AG09319 (cell line): ENCODE measurements around the gene JAML.

Experiments
- DNase-seq: peaks from one replicate; pipeline ENCODE4 v3.0.0-alpha.2; 2010; ENCODE audit warnings: low read depth; ENCODE audit errors: extremely low read depth
- CTCF ChIP-seq: IDR thresholded peaks from 2 replicates; pipeline ENCODE4 v1.5.1; 2011; ENCODE audit warnings: low read depth, mild to moderate bottlenecking, inconsistent platforms, low read length, moderate library complexity

JAML gene

GRCh38 chr11:118212131-118212725, 12.6 kb downstream of the JAML start:
- DNase-seq = no peak
- TF ChIP-seq CTCF = no peak

GRCh38 chr11:118211006-118211405, 13.8 kb downstream of the JAML start:
- no peak for DNase-seq
- no peak for TF ChIP-seq CTCF

GRCh38 chr11:118210323-118210722, 14.5 kb downstream of the JAML start:
- DNase-seq = no peak
- no peak for TF ChIP-seq CTCF

- TF ChIP-seq CTCF = no peak
- no peak for DNase-seq
Measured at GRCh38 chr11:118209033-118209432, 15.8 kb downstream of the JAML start.

GRCh38 chr11:118207079-118207478, 17.7 kb downstream of the JAML start:
- no peak for DNase-seq
- TF ChIP-seq CTCF = no peak

GRCh38 chr11:118206391-118207031, 18.3 kb downstream of the JAML start:
- no peak for TF ChIP-seq CTCF
- no peak for DNase-seq

GRCh38 chr11:118205606-118206378, 19.0 kb downstream of the JAML start:
- no peak for TF ChIP-seq CTCF
- no peak for DNase-seq
